PFSK-1 (cell line): ENCODE results near the gene GSKIP.

Experiments
- FOXP2 ChIP-seq: optimal IDR thresholded peaks from 2 replicates; pipeline ENCODE3; 2011; ENCODE audit warnings: borderline replicate concordance, control low read depth, inconsistent platforms; ENCODE audit not compliant: insufficient read depth; ENCODE audit errors: extremely low read length, extremely low read depth
- POLR2AphosphoS5 ChIP-seq: IDR thresholded peaks from 2 replicates; pipeline ENCODE4 v1.6.1; 2012; ENCODE audit warnings: low read depth, mild to moderate bottlenecking, control low read depth, low read length, moderate library complexity
- REST ChIP-seq, 2 experiments: IDR thresholded peaks; 2 replicates each; pipeline versions ENCODE4 v1.6.1 to v1.8.0; 2011 to 2012; ENCODE audit warnings: low read depth in 2 of 2, low read length in 2 of 2, control low read depth in 1 of 2, inconsistent platforms in 1 of 2, mild to moderate bottlenecking in 1 of 2, moderate library complexity in 1 of 2; ENCODE audit not compliant: insufficient read depth in 1 of 2
- TAF1 ChIP-seq: IDR thresholded peaks from 2 replicates; pipeline ENCODE4 v1.6.1; 2012; ENCODE audit warnings: low read length, control low read depth, borderline replicate concordance; ENCODE audit not compliant: insufficient read depth

- TF ChIP-seq REST (IDR thresholded peaks at IDR 0.05; ENCODE audit: insufficient read depth in 1 of 2, low read depth in 2 of 2, low read length in 2 of 2) (no peak), POLR2AphosphoS5 (no peak), TAF1 (no peak), FOXP2 (no peak)
Measured at GRCh38 chr14:96399405-96399804, 36.1 kb downstream of the GSKIP start.
